ENCODE data around the gene TMEM178B.

Gene TMEM178B

DNA sequence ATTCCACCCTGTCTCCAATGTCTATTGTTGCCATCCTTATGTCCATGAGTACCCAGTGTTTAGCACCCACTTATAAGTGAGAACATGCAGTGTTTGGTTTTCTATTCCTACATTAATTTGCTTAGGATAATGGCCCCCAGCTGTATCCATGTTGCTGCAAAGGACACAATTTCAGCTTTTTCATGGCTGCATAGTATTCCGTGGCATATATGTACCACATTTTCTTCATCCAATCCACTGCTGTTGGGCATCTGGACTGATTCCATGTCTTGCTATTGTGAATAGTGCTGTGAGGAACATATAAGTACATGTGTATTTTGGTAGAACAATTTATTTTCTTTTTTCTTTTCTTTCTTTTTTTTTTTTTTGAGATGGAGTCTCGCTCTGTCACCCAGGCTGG is 68.2 kb downstream of the TMEM178B start:
- no peak overlapping the region for H3K4me3 ChIP-seq
- H3K9ac ChIP-seq (ENCODE audit: insufficient read length): no peak overlapping the region
- no peaks in the 10 kb centered on the region for H3K9me3 ChIP-seq (ENCODE audit: low read depth, low read length)
- no peak for TF ChIP-seq EZH2 (IDR thresholded peaks at IDR 0.05)
- TF ChIP-seq FOXP2 (optimal IDR thresholded peaks at IDR 0.05; ENCODE audit: control extremely low read depth, extremely low read length, insufficient read depth): no peak
- no peak for TF ChIP-seq POLR2AphosphoS5 (IDR thresholded peaks at IDR 0.05; ENCODE audit: borderline replicate concordance, low read depth, low read length)
- H3K36me3 ChIP-seq (ENCODE audit: insufficient read depth, low read length): no peaks in the 10 kb centered on the region; the same call in 1 of the 2 replicates
- H3K27ac ChIP-seq: no peak overlapping the region
- no peak for DNase-seq (ENCODE audit: low read depth, low spot score)

DNA sequence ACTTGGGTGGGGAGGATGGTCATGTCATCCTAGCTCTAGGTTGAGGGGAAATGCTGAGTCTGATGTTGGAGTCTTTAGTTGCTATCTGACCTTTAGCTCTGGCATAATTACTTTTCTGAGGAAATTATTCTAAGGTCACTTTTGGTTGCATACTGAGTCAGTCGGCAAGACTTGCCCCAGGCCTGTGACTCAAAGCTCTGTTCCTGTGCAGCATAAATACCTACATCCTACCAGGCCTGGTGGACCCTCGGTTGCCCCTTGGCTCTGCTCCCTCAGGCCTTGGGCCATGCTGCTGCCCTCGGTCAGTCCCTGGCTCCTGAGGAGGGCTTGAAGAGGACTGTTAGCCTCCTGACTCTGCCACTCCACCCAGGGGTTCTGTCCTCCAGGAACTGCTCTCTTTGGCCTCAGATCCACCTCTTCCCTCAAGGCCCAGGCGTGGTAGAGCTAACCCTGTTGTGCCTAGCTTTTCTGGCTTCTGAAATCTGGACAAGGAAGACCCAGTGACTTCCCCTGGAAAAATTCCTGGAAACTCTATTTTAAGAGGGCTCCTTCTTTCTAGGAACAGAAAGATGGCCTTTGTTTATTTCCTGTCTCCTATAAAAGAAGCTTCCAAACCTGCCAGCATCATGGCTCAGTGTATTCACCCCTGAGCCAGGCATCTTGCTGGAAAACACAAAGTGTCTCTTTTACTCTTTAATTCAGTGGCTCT is 71.2 kb downstream of the TMEM178B start:
- no peak for DNase-seq (ENCODE audit: low read depth, low spot score)
- H3K9me3 ChIP-seq (ENCODE audit: low read depth, low read length): no peaks in the 10 kb centered on the region
- no peaks in the 10 kb centered on the region; the same call in 1 of the 2 replicates for H3K36me3 ChIP-seq (ENCODE audit: insufficient read depth, low read length)
- H3K9ac ChIP-seq (ENCODE audit: insufficient read length): no peak overlapping the region
- TF ChIP-seq FOXP2 (optimal IDR thresholded peaks at IDR 0.05; ENCODE audit: control extremely low read depth, extremely low read length, insufficient read depth) (no peak), POLR2AphosphoS5 (IDR thresholded peaks at IDR 0.05; ENCODE audit: borderline replicate concordance, low read depth, low read length) (no peak), EZH2 (IDR thresholded peaks at IDR 0.05) (no peak)
- H3K27ac ChIP-seq: no peak overlapping the region
- no peak overlapping the region for H3K4me3 ChIP-seq

GRCh38 chr7:141145630-141145982 is 71.7 kb downstream of the TMEM178B start:
- Histone ChIP-seq H3K4me3 (no peak overlapping the region), H3K36me3 (ENCODE audit: insufficient read depth, low read length) (no peaks in the 10 kb centered on the region; the same call in 1 of the 2 replicates), H3K9ac (ENCODE audit: insufficient read length) (no peak overlapping the region), H3K27ac (no peak overlapping the region), H3K9me3 (ENCODE audit: low read depth, low read length) (no peaks in the 10 kb centered on the region)
- DNase-seq (ENCODE audit: low read depth, low spot score): peak; percentile 20
- TF ChIP-seq FOXP2 (optimal IDR thresholded peaks at IDR 0.05; ENCODE audit: control extremely low read depth, extremely low read length, insufficient read depth): no peak
- no peak for TF ChIP-seq POLR2AphosphoS5 (IDR thresholded peaks at IDR 0.05; ENCODE audit: borderline replicate concordance, low read depth, low read length)
- TF ChIP-seq EZH2 (IDR thresholded peaks at IDR 0.05): no peak

DNA sequence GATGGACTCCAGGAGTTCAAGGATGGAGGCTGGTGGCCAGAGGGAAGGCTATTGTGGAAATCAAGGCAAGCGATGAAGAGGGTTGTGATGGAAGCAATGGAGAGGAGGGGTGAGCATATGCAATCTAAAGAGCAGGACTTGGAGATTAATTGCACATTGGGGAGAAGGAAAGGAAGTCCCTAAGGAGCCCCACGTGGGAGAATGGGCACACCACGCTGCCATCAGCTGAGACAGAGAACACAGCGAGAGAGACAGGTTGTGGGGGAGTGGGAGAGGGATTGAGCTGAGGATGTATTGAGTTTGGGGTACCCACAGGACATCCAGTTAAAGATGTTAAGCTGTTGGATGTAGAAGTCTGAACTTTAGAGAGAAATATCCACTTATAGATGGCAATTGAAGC is 73.6 kb downstream of the TMEM178B start:
- no peak overlapping the region for H3K4me3 ChIP-seq
- TF ChIP-seq FOXP2 (optimal IDR thresholded peaks at IDR 0.05; ENCODE audit: control extremely low read depth, extremely low read length, insufficient read depth): no peak
- no peak for TF ChIP-seq EZH2 (IDR thresholded peaks at IDR 0.05)
- no peak for TF ChIP-seq POLR2AphosphoS5 (IDR thresholded peaks at IDR 0.05; ENCODE audit: borderline replicate concordance, low read depth, low read length)
- H3K27ac ChIP-seq: no peak overlapping the region
- H3K36me3 ChIP-seq (ENCODE audit: insufficient read depth, low read length): no peaks in the 10 kb centered on the region
- no peak overlapping the region for H3K9ac ChIP-seq (ENCODE audit: insufficient read length)
- H3K9me3 ChIP-seq (ENCODE audit: low read depth, low read length): no peaks in the 10 kb centered on the region
- no peak for DNase-seq (ENCODE audit: low read depth, low spot score)

GRCh38 chr7:141150465-141150864 is 76.6 kb downstream of the TMEM178B start:
- no peak for DNase-seq (ENCODE audit: low read depth, low spot score)
- H3K36me3 ChIP-seq (ENCODE audit: insufficient read depth, low read length): no peaks in the 10 kb centered on the region
- H3K9me3 ChIP-seq (ENCODE audit: low read depth, low read length): no peaks in the 10 kb centered on the region
- no peak for TF ChIP-seq EZH2 (IDR thresholded peaks at IDR 0.05)
- no peak for TF ChIP-seq FOXP2 (optimal IDR thresholded peaks at IDR 0.05; ENCODE audit: control extremely low read depth, extremely low read length, insufficient read depth)
- TF ChIP-seq POLR2AphosphoS5 (IDR thresholded peaks at IDR 0.05; ENCODE audit: borderline replicate concordance, low read depth, low read length): no peak
- H3K27ac ChIP-seq: no peak overlapping the region
- H3K9ac ChIP-seq (ENCODE audit: insufficient read length): no peak overlapping the region
- H3K4me3 ChIP-seq: no peak overlapping the region

GRCh38 chr7:141151746-141152145 is 77.9 kb downstream of the TMEM178B start:
- Histone ChIP-seq H3K9ac (ENCODE audit: insufficient read length) (no peak overlapping the region), H3K36me3 (ENCODE audit: insufficient read depth, low read length) (no peaks in the 10 kb centered on the region), H3K27ac (no peak overlapping the region), H3K9me3 (ENCODE audit: low read depth, low read length) (no peaks in the 10 kb centered on the region), H3K4me3 (no peak overlapping the region)
- no peak for TF ChIP-seq EZH2 (IDR thresholded peaks at IDR 0.05)
- no peak for TF ChIP-seq FOXP2 (optimal IDR thresholded peaks at IDR 0.05; ENCODE audit: control extremely low read depth, extremely low read length, insufficient read depth)
- no peak for TF ChIP-seq POLR2AphosphoS5 (IDR thresholded peaks at IDR 0.05; ENCODE audit: borderline replicate concordance, low read depth, low read length)
- no peak for DNase-seq (ENCODE audit: low read depth, low spot score)

DNA sequence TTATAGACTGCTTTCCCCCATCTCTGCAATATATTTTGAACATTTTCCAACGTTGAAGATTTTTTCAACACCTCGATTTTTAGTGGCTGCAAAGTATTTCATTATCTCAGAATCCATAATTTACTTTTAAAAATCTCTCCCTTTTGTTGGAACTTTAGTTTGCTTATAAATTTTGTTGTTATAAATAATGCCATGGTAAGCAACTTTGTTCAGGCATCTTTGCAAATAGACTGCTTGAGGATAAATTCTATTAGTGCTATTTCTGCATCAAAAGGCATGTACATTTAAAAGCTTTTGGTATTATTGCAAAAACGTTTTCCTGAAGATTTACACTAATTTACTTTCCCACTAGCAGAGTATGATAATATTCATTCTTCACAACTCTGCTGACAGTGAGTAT is 79.4 kb downstream of the TMEM178B start:
- Histone ChIP-seq H3K27ac (peak overlapping the region; percentile 64), H3K4me3 (0 out of 2 replicates have a peak overlapping the region, but pooled peaks have one; percentile 10), H3K9ac (ENCODE audit: insufficient read length) (peak overlapping the region; percentile 52), H3K9me3 (ENCODE audit: low read depth, low read length) (no peaks in the 10 kb centered on the region), H3K36me3 (ENCODE audit: insufficient read depth, low read length) (no peaks in the 10 kb centered on the region)
- TF ChIP-seq FOXP2 (optimal IDR thresholded peaks at IDR 0.05; ENCODE audit: control extremely low read depth, extremely low read length, insufficient read depth) (no peak), EZH2 (IDR thresholded peaks at IDR 0.05) (no peak), POLR2AphosphoS5 (IDR thresholded peaks at IDR 0.05; ENCODE audit: borderline replicate concordance, low read depth, low read length) (no peak)
- DNase-seq (ENCODE audit: low read depth, low spot score): no peak

- no peak overlapping the region for H3K4me3 ChIP-seq
- DNase-seq (ENCODE audit: low read depth, low spot score): no peak
- no peaks in the 10 kb centered on the region for H3K9me3 ChIP-seq (ENCODE audit: low read depth, low read length)
- H3K36me3 ChIP-seq (ENCODE audit: insufficient read depth, low read length): no peaks in the 10 kb centered on the region
- no peak overlapping the region for H3K27ac ChIP-seq
- TF ChIP-seq EZH2 (IDR thresholded peaks at IDR 0.05) (no peak), FOXP2 (optimal IDR thresholded peaks at IDR 0.05; ENCODE audit: control extremely low read depth, extremely low read length, insufficient read depth) (no peak), POLR2AphosphoS5 (IDR thresholded peaks at IDR 0.05; ENCODE audit: borderline replicate concordance, low read depth, low read length) (no peak)
- H3K9ac ChIP-seq (ENCODE audit: insufficient read length): no peak overlapping the region
Observed at GRCh38 chr7:141154131-141154732, 80.4 kb downstream of the TMEM178B start.
